G401 (cell line): Measurements from ENCODE around the gene SLC10A7. TPM values are rescaled to one million over a fixed set of nuclear protein-coding genes. Genes with fewer than 3 reads are reported as not detected.
"Not testable (repeated sequence)": the region's sequence is repeated elsewhere in the genome, so short reads cannot be mapped to it uniquely, and the experiment has no call there.

Experiments
- DNase-seq: peaks from one replicate; pipeline ENCODE4 v3.0.0-alpha.2; 2015; ENCODE audit warnings: low spot score
- in situ Hi-C: cut with HindIII; loops from 2 replicates; pipeline ENCODE4 v1.10.0; 2016; ENCODE audit warnings: low sequenced_read_pairs, mixed read lengths
- total RNA-seq: library from RNA; depleted of rRNA; stranded (reverse); fragments of >200 nt; shearing (Covaris generic); gene quantifications from 2 replicates; pipeline ENCODE4 v1.2.3, GENCODE V29; 2014

Gene SLC10A7
- total RNA-seq, 1 experiment from 2014 or later: 10.5 TPM

- in situ Hi-C loops: no loop called here
- no peak for DNase-seq
These were observed 140.4 kb downstream of the SLC10A7 start for GRCh38 chr4:146381263-146381872.

GRCh38 chr4:146379744-146380143 lies 142.0 kb downstream of the SLC10A7 start:
- no peak for DNase-seq
- in situ Hi-C loops: no loop called here

- no peak for DNase-seq
- in situ Hi-C loops: no loop called here
These were observed 149.9 kb downstream of the SLC10A7 start for GRCh38 chr4:146371812-146372211.

GRCh38 chr4:146370841-146371240 lies 150.9 kb downstream of the SLC10A7 start:
- no peak for DNase-seq
- in situ Hi-C loops: no loop called here

GRCh38 chr4:146369446-146369845 lies 152.3 kb downstream of the SLC10A7 start:
- DNase-seq: no peak
- in situ Hi-C loops: no loop called here

- peak; percentile 36 for DNase-seq
- in situ Hi-C loops: no loop called here
These were observed 153.5 kb downstream of the SLC10A7 start for GRCh38 chr4:146368209-146368608.

- in situ Hi-C loops: no loop called here
These were observed 154.4 kb downstream of the SLC10A7 start for GRCh38 chr4:146367347-146367746.

GRCh38 chr4:146359771-146360170 lies 162.0 kb downstream of the SLC10A7 start:
- no peak for DNase-seq
- in situ Hi-C loops: no loop called here

More at GRCh38 chr4:146367347-146367746, 154.4 kb downstream of the SLC10A7 start:
- DNase-seq: no peak

- in situ Hi-C loops, DNase-seq: not testable (repeated sequence)
These were observed 171.6 kb downstream of the SLC10A7 start for GRCh38 chr4:146350114-146350513.

- in situ Hi-C loops: no loop called here
- no peak for DNase-seq
These were observed 172.4 kb downstream of the SLC10A7 start for GRCh38 chr4:146349306-146349705.

- in situ Hi-C loops: no loop called here
- DNase-seq: no peak
These were observed 173.9 kb downstream of the SLC10A7 start for GRCh38 chr4:146347822-146348221.

- in situ Hi-C loops: no loop called here
- DNase-seq: no peak
These were observed 175.5 kb downstream of the SLC10A7 start for GRCh38 chr4:146346276-146346675.

GRCh38 chr4:146343776-146344175 lies 178.0 kb downstream of the SLC10A7 start:
- no peak for DNase-seq
- in situ Hi-C loops: no loop called here

GRCh38 chr4:146343199-146343598 lies 178.5 kb downstream of the SLC10A7 start:
- in situ Hi-C loops: no loop called here
- DNase-seq: no peak

GRCh38 chr4:146342600-146343192 lies 179.0 kb downstream of the SLC10A7 start:
- DNase-seq: peak; percentile 34
- in situ Hi-C loops: no loop called here

- in situ Hi-C loops: no loop called here
These were observed 180.9 kb downstream of the SLC10A7 start for GRCh38 chr4:146340798-146341197.

GRCh38 chr4:146338512-146338911 lies 183.2 kb downstream of the SLC10A7 start:
- in situ Hi-C loops: no loop called here

More at GRCh38 chr4:146340798-146341197, 180.9 kb downstream of the SLC10A7 start:
- DNase-seq: no peak

GRCh38 chr4:146336410-146336807 lies 185.3 kb downstream of the SLC10A7 start:
- in situ Hi-C loops: no loop called here
- DNase-seq: no peak

More at GRCh38 chr4:146338512-146338911, 183.2 kb downstream of the SLC10A7 start:
- no peak for DNase-seq

GRCh38 chr4:146335763-146336409 lies 185.9 kb downstream of the SLC10A7 start:
- no peak for DNase-seq
- in situ Hi-C loops: no loop called here

GRCh38 chr4:146334862-146335449 lies 186.8 kb downstream of the SLC10A7 start:
- DNase-seq: no peak
- in situ Hi-C loops: no loop called here
